ENCODE data around the gene PTPRG. TPM values are rescaled to one million over a fixed set of nuclear protein-coding genes. Genes with fewer than 3 reads are reported as not detected.

Gene PTPRG
- total RNA-seq, 1 experiment from 2014 or later: 0.74 TPM

GRCh38 chr3:61981060-61981459 is 419.7 kb downstream of the PTPRG start:
- no peaks in the 10 kb centered on the region for H3K36me3 ChIP-seq (ENCODE audit: control insufficient read depth, insufficient read depth, low read length)
- ATAC-seq (no peak), DNase-seq (ENCODE audit: low read depth, low spot score) (no peak)
- no peaks in the 10 kb centered on the region for H3K27me3 ChIP-seq (ENCODE audit: control insufficient read depth, insufficient read depth, low read length)
- TF ChIP-seq SIN3A (IDR thresholded peaks at IDR 0.05; ENCODE audit: borderline replicate concordance, insufficient read depth, low read depth, low read length): no peak
- no peak for TF ChIP-seq TCF7L2 (IDR thresholded peaks at IDR 0.05; ENCODE audit: low read depth, low read length)
- no peak for TF ChIP-seq POLR2AphosphoS5 (IDR thresholded peaks at IDR 0.05; ENCODE audit: low read depth, low read length)
- no peak for TF ChIP-seq REST (IDR thresholded peaks at IDR 0.05; ENCODE audit: insufficient read depth in 1 of 2, low read depth in 2 of 2, low read length in 1 of 2)
- TF ChIP-seq CTCF (IDR thresholded peaks at IDR 0.05): no peak
- no peak overlapping the region for H3K27ac ChIP-seq (ENCODE audit: low read length)
- CTCF ChIA-PET: no interaction called here
- no TSS peak for BruUV-seq (replicated peaks)
- POLR2A ChIA-PET: no interaction called here
- no peaks in the 10 kb centered on the region for H3K4me1 ChIP-seq (ENCODE audit: control insufficient read depth, insufficient read depth, low read length)
- intact Hi-C loops (cut with micrococcal nuclease; ENCODE audit: unreplicated experiment): no loop called here
- in situ Hi-C loops (cut with HindIII; ENCODE audit: low pct_unique_long_range_greater_than_20kb, low sequenced_read_pairs): no loop called here
- no peak overlapping the region for H3K4me3 ChIP-seq (ENCODE audit: low read depth in 2 of 2, low read length in 2 of 2)
- H3K9me3 ChIP-seq (ENCODE audit: control insufficient read depth, insufficient read depth, low read depth, low read length): no peaks in the 10 kb centered on the region

GRCh38 chr3:61983479-61983878 is 422.1 kb downstream of the PTPRG start:
- DNase-seq (ENCODE audit: low read depth, low spot score) (no peak), ATAC-seq (no peak)
- ChIA-PET CTCF (no interaction called here), POLR2A (no interaction called here)
- H3K9me3 ChIP-seq (ENCODE audit: control insufficient read depth, insufficient read depth, low read depth, low read length): no peaks in the 10 kb centered on the region
- no TSS peak for BruUV-seq (replicated peaks)
- no peak overlapping the region for H3K27ac ChIP-seq (ENCODE audit: low read length)
- intact Hi-C loops (cut with micrococcal nuclease; ENCODE audit: unreplicated experiment) (no loop called here), in situ Hi-C loops (cut with HindIII; ENCODE audit: low pct_unique_long_range_greater_than_20kb, low sequenced_read_pairs) (no loop called here)
- H3K4me1 ChIP-seq (ENCODE audit: control insufficient read depth, insufficient read depth, low read length): no peaks in the 10 kb centered on the region
- no peaks in the 10 kb centered on the region for H3K27me3 ChIP-seq (ENCODE audit: control insufficient read depth, insufficient read depth, low read length)
- H3K4me3 ChIP-seq (ENCODE audit: low read depth in 2 of 2, low read length in 2 of 2): no peak overlapping the region
- H3K36me3 ChIP-seq (ENCODE audit: control insufficient read depth, insufficient read depth, low read length): no peaks in the 10 kb centered on the region
- TF ChIP-seq POLR2AphosphoS5 (IDR thresholded peaks at IDR 0.05; ENCODE audit: low read depth, low read length) (no peak), CTCF (IDR thresholded peaks at IDR 0.05) (no peak), SIN3A (IDR thresholded peaks at IDR 0.05; ENCODE audit: borderline replicate concordance, insufficient read depth, low read depth, low read length) (no peak), REST (IDR thresholded peaks at IDR 0.05; ENCODE audit: insufficient read depth in 1 of 2, low read depth in 2 of 2, low read length in 1 of 2) (no peak), TCF7L2 (IDR thresholded peaks at IDR 0.05; ENCODE audit: low read depth, low read length) (no peak)

Measured in Panc1 (cell line).